Endodermal cell (in vitro differentiated cells): ENCODE results near the gene TCF7L2. TPM values are rescaled to one million over a fixed set of nuclear protein-coding genes. Genes with fewer than 3 reads are reported as not detected.

Experiments used
- DNase-seq: peaks from one replicate; pipeline ENCODE4 v3.0.0-alpha.2; 2017
- H3K27ac ChIP-seq: 2 replicates; pipeline ENCODE4 v1.5.1; 2013; ENCODE audit warnings: mild to moderate bottlenecking, low read depth, low read length, moderate library complexity
- H3K27me3 ChIP-seq: 2 replicates; pipeline ENCODE4 v1.6.1; 2013; ENCODE audit warnings: mild to moderate bottlenecking, low read length, moderate library complexity; ENCODE audit not compliant: insufficient read depth, control insufficient read depth, poor library complexity, severe bottlenecking
- H3K36me3 ChIP-seq: 2 replicates; pipeline ENCODE4 v1.7.0; 2013; ENCODE audit warnings: mild to moderate bottlenecking, low read length, moderate library complexity; ENCODE audit not compliant: control insufficient read depth, insufficient read depth
- H3K4me1 ChIP-seq: one replicate; pipeline ENCODE4 v1.7.0; 2013; ENCODE audit warnings: low read length; ENCODE audit not compliant: control insufficient read depth, insufficient read depth
- H3K4me3 ChIP-seq: 2 replicates; pipeline ENCODE4 v1.5.1; 2013; ENCODE audit warnings: mild to moderate bottlenecking, low read length, moderate library complexity
- H3K9ac ChIP-seq: 2 replicates; pipeline ENCODE4 v1.6.1; 2013; ENCODE audit warnings: mild to moderate bottlenecking, low read length, moderate library complexity; ENCODE audit not compliant: poor library complexity, severe bottlenecking; ENCODE audit errors: extremely low read depth
- H3K9me3 ChIP-seq: 2 replicates; pipeline ENCODE4 v1.6.1; 2013; ENCODE audit warnings: mild to moderate bottlenecking, low read length, moderate library complexity; ENCODE audit not compliant: control insufficient read depth
- H3K27ac Mint-ChIP-seq: 2 replicates; pipeline ENCODE4 v1.8.0; 2020; ENCODE audit warnings: mixed read lengths
- H3K27me3 Mint-ChIP-seq: 2 replicates; pipeline ENCODE4 v1.8.0; 2021; ENCODE audit warnings: mild to moderate bottlenecking, mixed read lengths; ENCODE audit not compliant: insufficient read depth
- H3K36me3 Mint-ChIP-seq: 2 replicates; pipeline ENCODE4 v1.8.0; 2020; ENCODE audit warnings: low read depth, mixed read lengths
- H3K4me1 Mint-ChIP-seq: 2 replicates; pipeline ENCODE4 v1.8.0; 2020; ENCODE audit warnings: mixed read lengths
- H3K4me3 Mint-ChIP-seq: 2 replicates; pipeline ENCODE4 v1.8.0; 2020; ENCODE audit warnings: mild to moderate bottlenecking, moderate library complexity, mixed read lengths
- H3K9me3 Mint-ChIP-seq: 2 replicates; pipeline ENCODE4 v1.8.0; 2020; ENCODE audit warnings: mild to moderate bottlenecking, mixed read lengths
- WGBS, 2 experiments: methylation state at CpG; one replicate each; pipeline versions ENCODE4 v1.1.5 to v1.1.7; 2013; ENCODE audit warnings: missing lambda C conversion rate in 2 of 2, mixed read lengths in 1 of 2; ENCODE audit not compliant: insufficient coverage in 1 of 2, insufficient read length in 1 of 2; 5-methylcytosine and 5-hydroxymethylcytosine counted together
- total RNA-seq, 2 donors: library from RNA; stranded (reverse); fragmentation: NEBNext Ultra II Directional in 1 of 2; extraction: Animal tissue kit (Norgen Biotek cat#: 25700) in 1 of 2; gene quantifications; 2 replicates in 1 of 2; 3 replicates in 1 of 2; pipeline ENCODE4 v1.2.1, GENCODE V29; 2021
- TF ChIP-seq, protein P1 (sequence below): fragments of 200-600 bp; sonication (generic); conservative IDR thresholded peaks from 2 replicates; pipeline ENCODE4 v1.5.0; 2021; ENCODE audit warnings: antibody characterized with exemption, mild to moderate bottlenecking

Gene TCF7L2
- total RNA-seq, 2 donors from 2014 or later, result 73.2 to 105 TPM

DNA sequence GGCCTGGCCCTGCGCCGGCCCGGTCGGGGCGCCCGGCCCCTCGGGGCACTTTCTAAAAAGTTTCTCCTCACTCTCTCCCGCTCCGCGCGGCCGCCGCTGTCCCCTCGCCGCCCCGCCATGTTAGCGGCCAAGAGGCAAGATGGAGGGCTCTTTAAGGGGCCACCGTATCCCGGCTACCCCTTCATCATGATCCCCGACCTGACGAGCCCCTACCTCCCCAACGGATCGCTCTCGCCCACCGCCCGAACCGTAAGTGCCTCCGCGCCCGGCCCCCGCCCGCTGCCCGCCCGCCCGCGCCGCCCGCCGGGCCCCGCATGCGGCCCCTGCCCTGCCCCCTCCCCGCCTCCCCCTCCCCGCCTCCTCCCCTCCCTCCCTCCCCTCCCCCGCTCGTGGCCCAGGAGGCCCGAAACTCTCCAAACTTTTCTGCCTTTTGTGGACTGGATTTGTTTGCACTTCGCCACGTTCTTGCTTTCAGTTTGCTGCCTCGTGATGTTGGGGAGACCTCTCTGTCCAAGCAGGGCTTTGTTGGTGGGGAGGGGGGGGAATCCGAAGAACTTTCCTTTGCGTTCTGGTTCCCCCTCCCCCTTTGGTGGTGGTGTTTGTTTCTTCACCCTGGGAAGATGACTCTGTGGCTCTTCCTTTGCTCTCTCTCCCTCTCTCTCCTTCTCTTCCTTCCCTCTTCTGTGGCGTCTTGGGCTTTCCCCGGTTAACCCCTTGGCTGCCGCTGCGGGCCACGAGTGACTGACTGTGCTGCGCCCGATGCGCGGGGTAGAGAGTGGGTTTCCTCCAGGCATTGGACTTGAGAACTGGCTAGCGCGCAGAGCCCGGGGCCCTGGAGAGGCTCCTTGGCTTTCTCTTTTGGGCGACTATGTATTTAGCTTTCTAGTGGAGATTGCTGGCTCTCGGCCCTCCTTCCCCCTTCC is 1.6 kb downstream of the TCF7L2 start:
- TF ChIP-seq, protein P1, sequence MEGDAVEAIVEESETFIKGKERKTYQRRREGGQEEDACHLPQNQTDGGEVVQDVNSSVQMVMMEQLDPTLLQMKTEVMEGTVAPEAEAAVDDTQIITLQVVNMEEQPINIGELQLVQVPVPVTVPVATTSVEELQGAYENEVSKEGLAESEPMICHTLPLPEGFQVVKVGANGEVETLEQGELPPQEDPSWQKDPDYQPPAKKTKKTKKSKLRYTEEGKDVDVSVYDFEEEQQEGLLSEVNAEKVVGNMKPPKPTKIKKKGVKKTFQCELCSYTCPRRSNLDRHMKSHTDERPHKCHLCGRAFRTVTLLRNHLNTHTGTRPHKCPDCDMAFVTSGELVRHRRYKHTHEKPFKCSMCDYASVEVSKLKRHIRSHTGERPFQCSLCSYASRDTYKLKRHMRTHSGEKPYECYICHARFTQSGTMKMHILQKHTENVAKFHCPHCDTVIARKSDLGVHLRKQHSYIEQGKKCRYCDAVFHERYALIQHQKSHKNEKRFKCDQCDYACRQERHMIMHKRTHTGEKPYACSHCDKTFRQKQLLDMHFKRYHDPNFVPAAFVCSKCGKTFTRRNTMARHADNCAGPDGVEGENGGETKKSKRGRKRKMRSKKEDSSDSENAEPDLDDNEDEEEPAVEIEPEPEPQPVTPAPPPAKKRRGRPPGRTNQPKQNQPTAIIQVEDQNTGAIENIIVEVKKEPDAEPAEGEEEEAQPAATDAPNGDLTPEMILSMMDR, result no peak
- H3K36me3 ChIP-seq, result peaks cover 18% of the 10 kb centered on the region
- H3K4me3 ChIP-seq, result peak overlapping the region; percentile 92
- Mint-ChIP-seq H3K9me3 (no peaks in the 10 kb centered on the region), H3K4me1 (peaks cover 47% of the 10 kb centered on the region), H3K27me3 (no peaks in the 10 kb centered on the region), H3K27ac (peak overlapping the region; percentile 99), H3K4me3 (peak overlapping the region; percentile 99), H3K36me3 (peaks cover 18% of the 10 kb centered on the region)
- H3K27me3 ChIP-seq, result no peaks in the 10 kb centered on the region
- H3K9me3 ChIP-seq, result no peaks in the 10 kb centered on the region
- peak overlapping the region; percentile 96 for H3K27ac ChIP-seq
- peak; percentile 89 for DNase-seq
- H3K9ac ChIP-seq, result peak overlapping the region; percentile 96
- peaks cover 13% of the 10 kb centered on the region for H3K4me1 ChIP-seq
- 0% methylated on average over 2 to 41 of the region's 65 CpGs for WGBS, 2 experiments

DNA sequence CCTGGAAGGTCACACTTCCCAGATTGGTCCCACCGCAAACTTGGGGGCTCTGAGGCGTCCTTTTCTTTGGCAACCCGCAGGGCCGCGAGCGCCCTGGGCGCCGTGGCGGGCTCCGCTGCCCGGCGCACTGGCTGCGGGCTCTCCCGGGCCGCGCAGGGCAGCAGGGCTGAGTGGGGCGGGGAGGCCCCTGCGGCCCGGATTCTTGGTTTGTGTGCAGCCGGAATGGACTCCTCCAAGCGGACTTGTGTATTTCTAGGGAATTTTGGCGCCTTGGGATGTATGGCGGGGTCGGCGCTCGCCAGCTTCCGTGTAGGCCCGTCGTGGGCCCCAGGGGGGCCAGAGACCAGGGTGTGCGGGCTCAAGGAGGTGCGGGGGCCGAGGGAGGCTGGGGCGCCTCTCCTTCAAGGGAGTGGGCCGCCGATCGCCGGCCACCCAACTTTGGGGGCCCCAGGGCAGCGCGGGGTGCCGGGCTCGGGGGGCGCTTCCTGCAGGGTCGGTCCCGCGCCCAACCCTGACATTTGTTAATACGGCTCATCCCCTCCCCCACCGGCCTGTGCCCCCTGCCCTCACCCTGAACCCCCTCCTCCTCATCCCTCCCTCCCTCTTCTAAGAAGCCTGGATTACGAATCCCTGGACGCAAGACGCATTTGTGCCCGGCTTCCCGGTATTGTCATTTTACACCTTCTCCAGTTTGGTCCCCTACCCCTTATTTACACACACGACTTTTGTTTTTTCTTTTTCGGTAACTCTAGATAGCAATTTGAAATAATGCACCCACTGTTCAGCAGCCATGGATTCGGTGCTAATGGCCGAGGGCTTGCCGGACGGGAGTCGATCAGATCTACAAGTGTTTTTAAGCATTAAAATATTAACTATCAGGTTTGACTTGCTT is 2.5 kb downstream of the TCF7L2 start:
- peak; percentile 72 for DNase-seq
- no peaks in the 10 kb centered on the region for H3K27me3 Mint-ChIP-seq
- H3K27ac ChIP-seq, result peak overlapping the region; percentile 96
- H3K4me3 Mint-ChIP-seq, result peak overlapping the region; percentile 99
- peak overlapping the region; percentile 99 for H3K27ac Mint-ChIP-seq
- peaks cover 22% of the 10 kb centered on the region for H3K36me3 ChIP-seq
- H3K4me1 Mint-ChIP-seq, result peaks cover 50% of the 10 kb centered on the region
- no peaks in the 10 kb centered on the region for H3K9me3 Mint-ChIP-seq
- H3K9ac ChIP-seq, result peak overlapping the region; percentile 96
- H3K36me3 Mint-ChIP-seq, result peaks cover 18% of the 10 kb centered on the region
- H3K27me3 ChIP-seq, result no peaks in the 10 kb centered on the region
- H3K4me1 ChIP-seq, result peaks cover 20% of the 10 kb centered on the region
- H3K4me3 ChIP-seq, result peak overlapping the region; percentile 92
- TF ChIP-seq, protein P1, result no peak
- no peaks in the 10 kb centered on the region for H3K9me3 ChIP-seq
- WGBS, 2 experiments, result 0 to 1% methylated on average over 24 to 59 of the region's 59 CpGs
